ENCODE measurements around the gene USP5. TPM values are rescaled to one million over a fixed set of nuclear protein-coding genes. Genes with fewer than 3 reads are reported as not detected.

Gene USP5
- total and polyA plus RNA-seq, 2 donors (not counting 3 experiments of a cell fraction or from before 2014, with no cell fraction given): 68.9 to 135 TPM

- no peak overlapping the region for H3K4me3 ChIP-seq (replicated peaks in 1 of 3; ENCODE audit: insufficient read depth in 1 of 3, low read depth in 1 of 3, low read length in 3 of 3)
- dilution Hi-C loops (cut with MboI; ENCODE audit: extremely low pct_ligation_motif_present, low sequenced_read_pairs) (no loop called here), intact Hi-C loops (cut with micrococcal nuclease) (no loop called here)
- FAIRE-seq: peak; percentile 4
- H3K9me3 ChIP-seq (replicated peaks; ENCODE audit: control insufficient read depth, insufficient read depth, low read length): no peaks in the 10 kb centered on the region
- H3K9ac ChIP-seq (replicated peaks; ENCODE audit: extremely low read depth, insufficient read depth, low read length): no peak overlapping the region
- no peaks in the 10 kb centered on the region for H3K27me3 ChIP-seq (ENCODE audit: control insufficient read depth in 2 of 2, insufficient read depth in 2 of 2, low read length in 2 of 2)
- CTCF ChIA-PET: interaction anchor here (1.1 to 2.6 kb wide), 4 partner anchors 8 to 30 kb away, joined by 4 to 8 read pairs (median 6); partner anchors contain the start of gene SPSB2
- no peaks in the 10 kb centered on the region for H4K20me1 ChIP-seq (replicated peaks; ENCODE audit: control insufficient read depth, extremely low read depth, insufficient read depth, low read length)
- no peaks in the 10 kb centered on the region for H3K9me1 ChIP-seq (replicated peaks; ENCODE audit: control insufficient read depth, extremely low read depth, insufficient read depth, low read length)
- no peaks in the 10 kb centered on the region for H3K79me2 ChIP-seq (ENCODE audit: control insufficient read depth, insufficient read depth, low read length)
- no peaks in the 10 kb centered on the region for H3K36me3 ChIP-seq (ENCODE audit: control insufficient read depth in 2 of 2, extremely low read depth in 1 of 2, insufficient read depth in 2 of 2, low read length in 2 of 2)
- H3K4me1 ChIP-seq (ENCODE audit: control insufficient read depth, extremely low read depth, insufficient read depth, low read length): peaks cover 3% of the 10 kb centered on the region
- BruUV-seq (replicated peaks): no TSS peak
- TF ChIP-seq JUN (IDR thresholded peaks at IDR 0.05; ENCODE audit: borderline replicate concordance, insufficient read depth, insufficient read length, low read depth): no peak
- no peak for TF ChIP-seq MAX (IDR thresholded peaks at IDR 0.05; ENCODE audit: insufficient read depth, insufficient read length)
- TF ChIP-seq POLR2A (IDR thresholded peaks at IDR 0.05; ENCODE audit: low read depth, low read length): no peak
- no peak for TF ChIP-seq FOS (IDR thresholded peaks at IDR 0.05; ENCODE audit: borderline replicate concordance, insufficient read depth, low read length)
- TF ChIP-seq GATA2 (IDR thresholded peaks at IDR 0.05; ENCODE audit: insufficient read depth, insufficient read length, low read depth, low read length): no peak
- no peak for TF ChIP-seq EZH2 (IDR thresholded peaks at IDR 0.05; ENCODE audit: borderline replicate concordance, low read depth, low read length, severe bottlenecking)
- TF ChIP-seq MYC (IDR thresholded peaks at IDR 0.05; ENCODE audit: low read depth, low read length): no peak
- no peak for TF ChIP-seq CTCF (IDR thresholded peaks at IDR 0.05; ENCODE audit: extremely low read depth in 1 of 2, insufficient read depth in 1 of 2, low read depth in 1 of 2, low read length in 2 of 2)
- TF ChIP-seq POLR2AphosphoS5 (IDR thresholded peaks at IDR 0.05; ENCODE audit: insufficient read depth, low read depth, low read length): no peak
- H2AFZ ChIP-seq (ENCODE audit: low read depth, low read length): no peak overlapping the region
- no peak for DNase-seq (ENCODE audit: low read depth, low spot score)
- POLR2A ChIA-PET: no interaction called here
- H3K27ac ChIP-seq (ENCODE audit: insufficient read depth, low read depth, low read length): no peak overlapping the region
- H3K4me2 ChIP-seq (ENCODE audit: insufficient read depth, low read length): no peak overlapping the region
Observed at GRCh38 chr12:6899427-6899826, 47.5 kb downstream of the USP5 start.
